Activated CD4-positive, alpha-beta memory T cell treated with anti-CD3 and anti-CD28 coated beads, Interleukin-2, amount 10 ng/mL, durations not matched to agents 7 days and 5 days (primary cell): ENCODE results near the gene SH2D5. TPM values are rescaled to one million over a fixed set of nuclear protein-coding genes. Genes with fewer than 3 reads are reported as not detected.
"Not testable (repeated sequence)": the region's sequence is repeated elsewhere in the genome, so short reads cannot be mapped to it uniquely, and the experiment has no call there.

Source experiments
- CTCF ChIA-PET: fragments of 350-600 bp; sonication (Branson Sonifier 250); formaldehyde crosslinking; loops from one replicate; lab custom pipeline; 2021; ENCODE audit warnings: antibody characterized with exemption, inconsistent platforms; lab: Charles Lee
- POLR2A ChIA-PET: fragments of 350-600 bp; sonication (Branson Sonifier 250); formaldehyde crosslinking; loops from one replicate; lab custom pipeline; 2021; ENCODE audit warnings: antibody characterized with exemption; lab: Charles Lee
- DNase-seq: peaks from one replicate; pipeline ENCODE4 v3.0.0-alpha.2; 2020
- H3K27ac Mint-ChIP-seq: one replicate; pipeline ENCODE4 v1.8.0; 2021; ENCODE audit warnings: mild to moderate bottlenecking, mixed read lengths
- H3K27me3 Mint-ChIP-seq: one replicate; pipeline ENCODE4 v1.8.0; 2021; ENCODE audit warnings: mixed read lengths
- H3K36me3 Mint-ChIP-seq: one replicate; pipeline ENCODE4 v1.8.0; 2021; ENCODE audit warnings: low read depth, mixed read lengths
- H3K4me1 Mint-ChIP-seq: one replicate; pipeline ENCODE4 v1.8.0; 2021; ENCODE audit warnings: mixed read lengths
- H3K4me3 Mint-ChIP-seq: one replicate; pipeline ENCODE4 v1.8.0; 2021; ENCODE audit warnings: mild to moderate bottlenecking, mixed read lengths
- H3K9me3 Mint-ChIP-seq: one replicate; pipeline ENCODE4 v1.8.0; 2021; ENCODE audit warnings: mixed read lengths
- total RNA-seq, 2 experiments: library from RNA; stranded (reverse); gene quantifications; one replicate each; pipeline ENCODE4 v1.2.3, GENCODE V29; 2021

Gene SH2D5
- total RNA-seq, 2 experiments from 2014 or later: 0.23 TPM; not detected in 1

DNA sequence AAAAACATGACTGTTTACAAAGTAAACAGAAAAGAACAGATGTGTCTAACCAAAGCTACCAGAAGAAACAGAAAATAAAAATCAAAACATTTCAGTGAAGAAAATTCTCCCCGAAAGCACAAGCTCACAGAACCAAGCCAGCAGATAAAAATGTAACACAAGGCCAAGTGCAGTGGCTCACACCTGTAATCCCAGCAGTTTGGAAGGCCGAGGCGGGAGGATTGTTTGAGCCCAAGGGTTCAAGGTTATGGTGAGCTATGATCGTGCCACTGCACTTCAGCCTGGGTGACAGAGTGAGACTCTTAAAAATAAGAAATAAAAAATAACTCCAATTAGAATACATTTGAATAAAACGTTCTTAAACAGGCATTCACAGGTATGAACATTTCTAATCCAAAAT lies 52.2 kb downstream of the SH2D5 start:
- no peak for DNase-seq
- Mint-ChIP-seq H3K36me3 (no peaks in the 10 kb centered on the region), H3K27ac (no peak overlapping the region), H3K4me3 (no peak overlapping the region), H3K9me3 (peaks cover 5% of the 10 kb centered on the region), H3K27me3 (peaks cover 66% of the 10 kb centered on the region), H3K4me1 (peaks cover 10% of the 10 kb centered on the region)
- ChIA-PET CTCF (interaction anchor here (1.0 to 1.1 kb wide), 2 partner anchors 12 to 17 kb away, joined by 3 read pairs; no protein-coding TSS in a partner anchor), POLR2A (interaction anchor here (0.6 kb wide), 1 partner anchor 140 kb away, joined by 3 read pairs; no protein-coding TSS in a partner anchor)

DNA sequence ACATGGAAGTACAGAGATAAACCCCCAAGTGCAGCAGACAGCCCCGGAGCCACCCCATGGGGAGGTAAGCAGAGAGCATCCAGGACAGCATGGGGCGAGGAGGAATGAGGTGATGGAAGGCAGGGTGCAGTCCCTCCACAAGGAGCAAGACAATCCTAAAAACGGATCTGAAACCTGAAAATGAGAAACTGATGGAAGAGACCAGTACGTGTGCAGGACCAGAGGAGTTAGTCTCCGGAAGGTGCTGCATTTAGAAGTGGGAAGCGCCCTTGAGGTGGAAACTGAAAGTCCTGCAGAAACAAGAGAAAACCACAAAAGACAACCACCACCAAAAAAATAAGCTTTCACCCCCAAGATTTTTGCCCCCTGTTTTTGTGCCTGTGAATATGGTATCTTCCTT lies 53.9 kb downstream of the SH2D5 start:
- H3K27ac Mint-ChIP-seq: no peak overlapping the region
- H3K4me3 Mint-ChIP-seq: no peak overlapping the region
- peaks cover 58% of the 10 kb centered on the region for H3K27me3 Mint-ChIP-seq
- H3K36me3 Mint-ChIP-seq: no peaks in the 10 kb centered on the region
- peak; percentile 34 for DNase-seq
- CTCF ChIA-PET: interaction anchor here (0.7 to 1.0 kb wide), 3 partner anchors 17 to 495 kb away, joined by 3 read pairs; partner anchors contain the start of gene DDOST
- peaks cover 5% of the 10 kb centered on the region for H3K9me3 Mint-ChIP-seq
- peaks cover 10% of the 10 kb centered on the region for H3K4me1 Mint-ChIP-seq
- POLR2A ChIA-PET: interaction anchor here (1.0 to 1.5 kb wide), 2 partner anchors 17 to 18 kb away, joined by 5 read pairs; no protein-coding TSS in a partner anchor

DNA sequence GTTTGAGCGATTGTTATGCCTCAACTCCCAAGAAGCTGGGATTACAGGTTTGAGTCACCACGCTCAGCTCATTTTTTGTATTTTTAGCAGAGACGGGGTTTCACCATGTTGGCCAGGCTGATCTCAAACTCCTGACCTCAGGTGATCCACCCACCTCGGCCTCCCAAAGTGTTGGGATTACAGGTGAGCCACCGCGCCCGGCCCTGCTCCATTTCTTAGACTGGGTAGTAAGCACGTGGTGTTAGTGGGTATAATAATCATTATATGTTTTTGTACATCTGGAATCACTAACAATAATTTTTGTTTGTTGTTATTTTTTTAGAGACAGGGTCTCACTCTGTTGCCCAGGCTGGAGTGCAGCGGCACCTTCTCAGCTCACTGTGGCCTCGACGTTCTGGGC lies 58.9 kb downstream of the SH2D5 start:
- H3K4me3 Mint-ChIP-seq, H3K4me1 Mint-ChIP-seq, H3K36me3 Mint-ChIP-seq, H3K9me3 Mint-ChIP-seq, H3K27ac Mint-ChIP-seq, CTCF ChIA-PET, DNase-seq, POLR2A ChIA-PET: not testable (repeated sequence)
- H3K27me3 Mint-ChIP-seq: peaks cover 44% of the 10 kb centered on the region

- Mint-ChIP-seq H3K36me3 (no peaks in the 10 kb centered on the region), H3K27me3 (peaks cover 33% of the 10 kb centered on the region), H3K9me3 (no peaks in the 10 kb centered on the region), H3K4me1 (no peaks in the 10 kb centered on the region), H3K4me3 (no peak overlapping the region), H3K27ac (no peak overlapping the region)
- ChIA-PET POLR2A (no interaction called here), CTCF (no interaction called here)
- no peak for DNase-seq
Measured at GRCh38 chr1:20672265-20672632, 60.3 kb downstream of the SH2D5 start.

- H3K4me1 Mint-ChIP-seq: peaks cover 6% of the 10 kb centered on the region
- no peak for DNase-seq
- POLR2A ChIA-PET: no interaction called here
- no peaks in the 10 kb centered on the region for H3K36me3 Mint-ChIP-seq
- H3K9me3 Mint-ChIP-seq: peaks cover 3% of the 10 kb centered on the region
- H3K27me3 Mint-ChIP-seq: peaks cover 22% of the 10 kb centered on the region
- H3K4me3 Mint-ChIP-seq: no peak overlapping the region
- CTCF ChIA-PET: no interaction called here
- no peak overlapping the region for H3K27ac Mint-ChIP-seq
Measured at GRCh38 chr1:20670936-20671335, 61.6 kb downstream of the SH2D5 start.

Other genes starting within 250 kb of the SH2D5 start
- gene CAMK2N1, start 246.5 kb downstream of the SH2D5 start, total RNA-seq: under 1 TPM; 0.63 to 0.88 TPM
- 10 to 100 TPM; 21.0 to 21.8 TPM for gene MUL1, start 224.6 kb downstream of the SH2D5 start, total RNA-seq
- gene FAM43B, start 180.1 kb downstream of the SH2D5 start, total RNA-seq: not detected
- not detected for gene CDA, start 143.6 kb downstream of the SH2D5 start, total RNA-seq
- gene PINK1, start 99.2 kb downstream of the SH2D5 start, total RNA-seq: 1 to 10 TPM; 6.6 TPM
- 100 to 1,000 TPM; 171 to 182 TPM for gene DDOST, start 71.3 kb downstream of the SH2D5 start, total RNA-seq
- not detected for gene KIF17, start 14.7 kb downstream of the SH2D5 start, total RNA-seq
- gene HP1BP3, start 54.6 kb upstream of the SH2D5 start, total RNA-seq: 100 to 1,000 TPM; 299 to 301 TPM